ENCODE measurements around the gene AGPAT4. TPM values are rescaled to one million over a fixed set of nuclear protein-coding genes. Genes with fewer than 3 reads are reported as not detected.

The AGPAT4 gene
- total RNA-seq, 1 donor from 2014 or later: 4.7 TPM

GRCh38 chr6:161154796-161155335, 119.0 kb downstream of the AGPAT4 start:
- POLR2A ChIA-PET: no interaction called here
- no peak overlapping the region for H3K27ac Mint-ChIP-seq
- no peak for TF ChIP-seq CTCF (IDR thresholded peaks at IDR 0.05)
- no peak overlapping the region for H3K4me3 Mint-ChIP-seq
- H3K36me3 Mint-ChIP-seq (ENCODE audit: low read depth): no peaks in the 10 kb centered on the region
- ATAC-seq (ENCODE audit: low read depth) (no peak), DNase-seq (no peak)
- H3K27me3 Mint-ChIP-seq: no peaks in the 10 kb centered on the region
- intact Hi-C loops (cut with micrococcal nuclease): no loop called here
- no peaks in the 10 kb centered on the region for H3K9me3 Mint-ChIP-seq
- CTCF ChIA-PET: interaction anchor here (1.0 kb wide), 1 partner anchor 216 kb away, joined by 3 read pairs; no protein-coding TSS in a partner anchor
- H3K4me1 Mint-ChIP-seq: no peaks in the 10 kb centered on the region

- ChIA-PET CTCF (interaction anchor here (0.7 to 1.0 kb wide), 1 partner anchor 217 kb away, joined by 3 to 4 read pairs; no protein-coding TSS in a partner anchor), POLR2A (no interaction called here)
- no peaks in the 10 kb centered on the region for H3K4me1 Mint-ChIP-seq
- H3K27me3 Mint-ChIP-seq: no peaks in the 10 kb centered on the region
- no peak for TF ChIP-seq CTCF (IDR thresholded peaks at IDR 0.05)
- no peak for ATAC-seq (ENCODE audit: low read depth)
- H3K27ac Mint-ChIP-seq: no peak overlapping the region
- DNase-seq: no peak
- H3K9me3 Mint-ChIP-seq: no peaks in the 10 kb centered on the region
- H3K4me3 Mint-ChIP-seq: no peak overlapping the region
- H3K36me3 Mint-ChIP-seq (ENCODE audit: low read depth): peaks cover 1% of the 10 kb centered on the region
- intact Hi-C loops (cut with micrococcal nuclease): loop anchor here (1.0 kb wide), 1 partner anchor 218 kb away; no protein-coding TSS in a partner anchor
These were observed 120.1 kb downstream of the AGPAT4 start for GRCh38 chr6:161153725-161154124.

GRCh38 chr6:161152907-161153662, 120.8 kb downstream of the AGPAT4 start:
- H3K27me3 Mint-ChIP-seq: no peaks in the 10 kb centered on the region
- DNase-seq (no peak), ATAC-seq (ENCODE audit: low read depth) (no peak)
- H3K36me3 Mint-ChIP-seq (ENCODE audit: low read depth): peaks cover 2% of the 10 kb centered on the region
- no peak overlapping the region for H3K27ac Mint-ChIP-seq
- no peaks in the 10 kb centered on the region for H3K4me1 Mint-ChIP-seq
- no peak for TF ChIP-seq CTCF (IDR thresholded peaks at IDR 0.05)
- CTCF ChIA-PET: interaction anchor here (0.7 kb wide), 1 partner anchor 218 kb away, joined by 4 read pairs; no protein-coding TSS in a partner anchor
- intact Hi-C loops (cut with micrococcal nuclease): loop anchor here (1.0 kb wide), 1 partner anchor 218 kb away; no protein-coding TSS in a partner anchor
- H3K4me3 Mint-ChIP-seq: no peak overlapping the region
- POLR2A ChIA-PET: no interaction called here
- no peaks in the 10 kb centered on the region for H3K9me3 Mint-ChIP-seq

- TF ChIP-seq CTCF (IDR thresholded peaks at IDR 0.05): no peak
- H3K27me3 Mint-ChIP-seq: no peaks in the 10 kb centered on the region
- H3K4me1 Mint-ChIP-seq: no peaks in the 10 kb centered on the region
- intact Hi-C loops (cut with micrococcal nuclease): no loop called here
- no peak overlapping the region for H3K27ac Mint-ChIP-seq
- H3K36me3 Mint-ChIP-seq (ENCODE audit: low read depth): peaks cover 2% of the 10 kb centered on the region
- DNase-seq (no peak), ATAC-seq (ENCODE audit: low read depth) (no peak)
- no peak overlapping the region for H3K4me3 Mint-ChIP-seq
- ChIA-PET CTCF (no interaction called here), POLR2A (no interaction called here)
- no peaks in the 10 kb centered on the region for H3K9me3 Mint-ChIP-seq
These were observed 121.4 kb downstream of the AGPAT4 start for GRCh38 chr6:161152527-161152862.

GRCh38 chr6:161151660-161152526, 122.0 kb downstream of the AGPAT4 start:
- ChIA-PET POLR2A (no interaction called here), CTCF (no interaction called here)
- no peak for DNase-seq
- Mint-ChIP-seq H3K4me3 (no peak overlapping the region), H3K36me3 (ENCODE audit: low read depth) (peaks cover 2% of the 10 kb centered on the region), H3K27ac (no peak overlapping the region), H3K9me3 (no peaks in the 10 kb centered on the region), H3K27me3 (no peaks in the 10 kb centered on the region), H3K4me1 (no peaks in the 10 kb centered on the region)
- no peak for TF ChIP-seq CTCF (IDR thresholded peaks at IDR 0.05)
- ATAC-seq (ENCODE audit: low read depth): no peak
- intact Hi-C loops (cut with micrococcal nuclease): no loop called here

All from activated B cell treated with CpG ODN at 0.5 μM for 24 hours (primary cell).